SK-N-MC (cell line): ENCODE data around the gene DAB2IP.

ENCODE experiments used
- EZH2 ChIP-seq: fragments of 200-600 bp; sonication (generic); IDR thresholded peaks from one replicate; pipeline ENCODE4 v1.6.1; 2017; ENCODE audit warnings: antibody characterized with exemption
- FOXP2 ChIP-seq: optimal IDR thresholded peaks from 2 replicates; pipeline ENCODE3; 2011; ENCODE audit warnings: mild to moderate bottlenecking, moderate library complexity; ENCODE audit not compliant: insufficient read depth; ENCODE audit errors: extremely low read length, control extremely low read depth
- POLR2AphosphoS5 ChIP-seq: IDR thresholded peaks from 2 replicates; pipeline ENCODE4 v1.6.1; 2012; ENCODE audit warnings: mild to moderate bottlenecking, low read depth, low read length, borderline replicate concordance

GRCh38 chr9:121783521-121784507 lies 132.4 kb downstream of the DAB2IP start:
- no peak for TF ChIP-seq EZH2
- no peak for TF ChIP-seq POLR2AphosphoS5
- no peak for TF ChIP-seq FOXP2
